Measurements from ENCODE around the gene OR13C9.
"Not testable (repeated sequence)": the region's sequence is repeated elsewhere in the genome, so short reads cannot be mapped to it uniquely, and the experiment has no call there.

The OR13C9 gene

DNA sequence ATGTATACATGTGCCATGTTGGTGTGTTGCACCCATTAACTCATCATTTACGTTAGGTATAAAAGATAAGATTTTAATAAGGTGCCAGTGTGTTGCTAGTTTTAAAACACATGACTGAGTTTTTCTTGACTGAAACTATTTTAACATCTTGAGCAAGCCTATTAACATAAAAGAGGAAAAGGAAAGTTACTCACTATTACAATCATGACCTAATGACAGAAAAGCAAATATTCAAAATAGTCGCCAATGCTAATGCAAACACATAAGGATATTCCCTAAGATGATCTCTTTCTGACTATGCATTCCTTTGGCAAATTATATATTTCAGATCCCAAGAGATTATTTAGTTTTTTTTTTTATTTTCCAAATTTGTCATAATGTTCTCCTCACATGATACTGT, 6.8 kb downstream of the OR13C9 start:
- TF ChIP-seq, protein P1, sequence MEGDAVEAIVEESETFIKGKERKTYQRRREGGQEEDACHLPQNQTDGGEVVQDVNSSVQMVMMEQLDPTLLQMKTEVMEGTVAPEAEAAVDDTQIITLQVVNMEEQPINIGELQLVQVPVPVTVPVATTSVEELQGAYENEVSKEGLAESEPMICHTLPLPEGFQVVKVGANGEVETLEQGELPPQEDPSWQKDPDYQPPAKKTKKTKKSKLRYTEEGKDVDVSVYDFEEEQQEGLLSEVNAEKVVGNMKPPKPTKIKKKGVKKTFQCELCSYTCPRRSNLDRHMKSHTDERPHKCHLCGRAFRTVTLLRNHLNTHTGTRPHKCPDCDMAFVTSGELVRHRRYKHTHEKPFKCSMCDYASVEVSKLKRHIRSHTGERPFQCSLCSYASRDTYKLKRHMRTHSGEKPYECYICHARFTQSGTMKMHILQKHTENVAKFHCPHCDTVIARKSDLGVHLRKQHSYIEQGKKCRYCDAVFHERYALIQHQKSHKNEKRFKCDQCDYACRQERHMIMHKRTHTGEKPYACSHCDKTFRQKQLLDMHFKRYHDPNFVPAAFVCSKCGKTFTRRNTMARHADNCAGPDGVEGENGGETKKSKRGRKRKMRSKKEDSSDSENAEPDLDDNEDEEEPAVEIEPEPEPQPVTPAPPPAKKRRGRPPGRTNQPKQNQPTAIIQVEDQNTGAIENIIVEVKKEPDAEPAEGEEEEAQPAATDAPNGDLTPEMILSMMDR (tag by site-specific recombination; IDR thresholded peaks at IDR 0.05), result no peak
- TF ChIP-seq ZNF660 (tag by site-specific recombination; IDR thresholded peaks at IDR 0.05), result no peak
- Histone ChIP-seq H3K36me3 (ENCODE audit: control insufficient read depth in 2 of 2, insufficient read depth in 1 of 2, low read length in 2 of 2) (no peaks in the 10 kb centered on the region), H3K27ac (ENCODE audit: extremely low read depth, low read depth, low read length) (no peak overlapping the region), H3K9me3 (ENCODE audit: control insufficient read depth, insufficient read depth, low read depth, low read length) (no peaks in the 10 kb centered on the region), H3K4me3 (ENCODE audit: low read depth, low read length) (no peak overlapping the region), H3K4me1 (ENCODE audit: control insufficient read depth, insufficient read depth, low read length) (no peaks in the 10 kb centered on the region)
- POLR2A ChIA-PET, result no interaction called here
- CTCF ChIA-PET, result no interaction called here

DNA sequence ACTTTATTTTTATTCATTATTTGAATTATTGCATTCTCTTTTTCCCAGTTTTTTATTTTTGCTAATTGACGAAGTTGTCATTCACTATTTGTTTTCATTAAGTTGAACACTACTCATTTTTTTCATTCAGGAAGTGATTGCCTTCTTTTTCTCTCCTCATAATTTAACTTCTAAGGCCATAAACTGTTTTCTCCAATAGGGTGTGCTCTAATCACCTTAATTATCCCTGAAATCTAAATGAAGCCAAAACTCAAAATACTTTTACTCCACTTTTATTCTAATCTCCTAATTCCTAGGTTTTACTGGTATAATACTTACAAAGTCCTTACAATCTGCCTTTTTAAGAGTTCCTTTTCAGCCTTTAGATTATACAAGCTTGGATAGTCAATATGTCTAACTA, 9.7 kb downstream of the OR13C9 start:
- POLR2A ChIA-PET, result no interaction called here

DNA sequence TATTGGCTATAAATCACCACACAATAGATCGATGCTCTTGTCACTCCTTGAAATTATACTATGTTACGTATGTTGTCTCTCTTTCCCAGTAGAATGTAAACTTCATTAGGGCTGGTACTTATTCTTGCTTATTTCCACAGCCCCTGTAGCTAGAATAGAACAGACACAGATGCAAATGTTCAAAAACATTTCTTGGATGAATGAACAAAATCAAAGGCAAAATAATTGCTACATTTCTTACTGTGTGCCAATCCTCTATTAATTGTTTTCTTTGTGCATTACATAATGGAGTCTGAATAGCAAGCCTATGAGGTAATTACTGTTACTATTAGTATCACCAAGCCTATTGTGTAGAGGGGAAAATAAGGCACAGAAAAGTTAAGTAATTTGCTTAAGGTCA, 11.9 kb downstream of the OR13C9 start:
- Histone ChIP-seq H3K4me1 (ENCODE audit: control insufficient read depth, insufficient read depth, low read length) (no peaks in the 10 kb centered on the region), H3K4me3 (ENCODE audit: low read depth, low read length) (no peak overlapping the region), H3K27ac (ENCODE audit: extremely low read depth, low read depth, low read length) (no peak overlapping the region), H3K36me3 (ENCODE audit: control insufficient read depth in 2 of 2, insufficient read depth in 1 of 2, low read length in 2 of 2) (no peaks in the 10 kb centered on the region), H3K9me3 (ENCODE audit: control insufficient read depth, insufficient read depth, low read depth, low read length) (no peaks in the 10 kb centered on the region)
- ChIA-PET POLR2A (no interaction called here), CTCF (no interaction called here)
- TF ChIP-seq ZNF214 (tag by site-specific recombination; IDR thresholded peaks at IDR 0.05; ENCODE audit: borderline replicate concordance) (no peak), ZNF530 (tag by site-specific recombination; IDR thresholded peaks at IDR 0.05; ENCODE audit: low read depth) (no peak), OSR2 (tag by site-specific recombination; IDR thresholded peaks at IDR 0.05) (no peak), GFI1B (tag by site-specific recombination; IDR thresholded peaks at IDR 0.05) (no peak)

More for the DNA sequence above, 9.7 kb downstream of the OR13C9 start:
- Histone ChIP-seq H3K4me3 (ENCODE audit: low read depth, low read length) (no peak overlapping the region), H3K36me3 (ENCODE audit: control insufficient read depth in 2 of 2, insufficient read depth in 1 of 2, low read length in 2 of 2) (no peaks in the 10 kb centered on the region), H3K9me3 (ENCODE audit: control insufficient read depth, insufficient read depth, low read depth, low read length) (no peaks in the 10 kb centered on the region), H3K27ac (ENCODE audit: extremely low read depth, low read depth, low read length) (no peak overlapping the region), H3K4me1 (ENCODE audit: control insufficient read depth, insufficient read depth, low read length) (no peaks in the 10 kb centered on the region)
- CTCF ChIA-PET, result interaction anchor here (0.6 to 0.7 kb wide), 2 partner anchors 21 to 1272 kb away, joined by 3 read pairs; no protein-coding TSS in a partner anchor
- TF ChIP-seq, protein P2, sequence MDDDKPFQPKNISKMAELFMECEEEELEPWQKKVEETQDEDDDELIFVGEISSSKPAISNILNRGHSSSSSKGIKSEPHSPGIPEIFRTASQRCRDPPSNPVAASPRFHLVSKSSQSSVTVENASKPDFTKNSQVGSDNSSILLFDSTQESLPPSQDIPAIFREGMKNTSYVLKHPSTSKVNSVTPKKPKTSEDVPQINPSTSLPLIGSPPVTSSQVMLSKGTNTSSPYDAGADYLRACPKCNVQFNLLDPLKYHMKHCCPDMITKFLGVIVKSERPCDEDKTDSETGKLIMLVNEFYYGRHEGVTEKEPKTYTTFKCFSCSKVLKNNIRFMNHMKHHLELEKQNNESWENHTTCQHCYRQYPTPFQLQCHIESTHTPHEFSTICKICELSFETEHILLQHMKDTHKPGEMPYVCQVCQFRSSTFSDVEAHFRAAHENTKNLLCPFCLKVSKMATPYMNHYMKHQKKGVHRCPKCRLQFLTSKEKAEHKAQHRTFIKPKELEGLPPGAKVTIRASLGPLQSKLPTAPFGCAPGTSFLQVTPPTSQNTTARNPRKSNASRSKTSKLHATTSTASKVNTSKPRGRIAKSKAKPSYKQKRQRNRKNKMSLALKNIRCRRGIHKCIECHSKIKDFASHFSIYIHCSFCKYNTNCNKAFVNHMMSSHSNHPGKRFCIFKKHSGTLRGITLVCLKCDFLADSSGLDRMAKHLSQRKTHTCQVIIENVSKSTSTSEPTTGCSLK (tag by site-specific recombination; IDR thresholded peaks at IDR 0.05), result no peak
- TF ChIP-seq KLF7 (tag by site-specific recombination; IDR thresholded peaks at IDR 0.05; ENCODE audit: borderline replicate concordance) (no peak), ZNF48 (tag by site-specific recombination; IDR thresholded peaks at IDR 0.05) (no peak), ZNF791 (tag by site-specific recombination; IDR thresholded peaks at IDR 0.05) (no peak), KLF1 (tag by site-specific recombination; IDR thresholded peaks at IDR 0.05) (no peak), ZNF23 (tag by site-specific recombination; IDR thresholded peaks at IDR 0.05; ENCODE audit: borderline replicate concordance) (no peak), ZNF391 (tag by site-specific recombination; IDR thresholded peaks at IDR 0.05; ENCODE audit: borderline replicate concordance, low read depth) (no peak), ZNF555 (tag by site-specific recombination; conservative IDR thresholded peaks at IDR 0.05) (no peak), SETDB1 (IDR thresholded peaks at IDR 0.05; ENCODE audit: insufficient read length, low read length) (no peak), ZNF416 (tag by site-specific recombination; IDR thresholded peaks at IDR 0.05) (no peak)

DNA sequence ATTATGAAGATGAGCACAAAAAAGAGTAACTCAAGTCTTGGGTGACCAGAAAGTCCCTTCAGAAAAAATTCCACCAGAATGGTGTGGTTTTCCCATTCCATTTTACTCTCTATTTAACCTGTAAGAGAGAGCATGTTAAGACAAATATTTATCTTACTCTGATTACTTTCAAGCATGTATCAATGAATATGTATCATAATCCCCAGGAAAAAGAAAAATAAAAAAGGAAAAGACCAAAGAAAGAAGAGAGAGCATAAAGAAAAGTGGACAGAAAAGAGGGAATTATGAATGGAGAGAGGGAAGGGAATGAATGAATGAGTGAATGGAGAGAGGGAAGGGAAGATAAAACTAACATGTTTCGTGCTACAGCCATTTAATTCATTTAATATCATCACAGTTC, 12.5 kb downstream of the OR13C9 start, which contains the start of gene OR13C2:
Gene OR13C2, minus strand, starts transcription at position 101 of the 400 bp plus-strand sequence. Its CDS starts 0 bp downstream, at position 101.
- H3K36me3 ChIP-seq (ENCODE audit: control insufficient read depth in 2 of 2, insufficient read depth in 1 of 2, low read length in 2 of 2); H3K27ac ChIP-seq (ENCODE audit: extremely low read depth, low read depth, low read length); H3K4me3 ChIP-seq (ENCODE audit: low read depth, low read length); POLR2A ChIA-PET; H3K9me3 ChIP-seq (ENCODE audit: control insufficient read depth, insufficient read depth, low read depth, low read length); H3K4me1 ChIP-seq (ENCODE audit: control insufficient read depth, insufficient read depth, low read length); CTCF ChIA-PET: not testable (repeated sequence)

Data from HEK293 (cell line).